Naive B cell (primary cell): Measurements from ENCODE around the gene WIZ. TPM values are rescaled to one million over a fixed set of nuclear protein-coding genes. Genes with fewer than 3 reads are reported as not detected.
A peak's percentile ranks its signal among the peaks of the same experiment; 100 is the strongest.

Experiments
- ATAC-seq, 2 donors: fragments of 150-1000 bp; cut with Tn5 transposase; 2 replicates each; pipeline ENCODE4 v1.10.0; 2021; ENCODE audit warnings: low read depth in 2 of 2, mild to moderate bottlenecking in 2 of 2, moderate library complexity in 2 of 2
- DNase-seq: peaks from one replicate; pipeline ENCODE4 v3.0.0; 2022
- H3K27ac Mint-ChIP-seq, 6 donors: one replicate each; pipeline ENCODE4 v1.8.0; 2020 to 2022; ENCODE audit warnings: mild to moderate bottlenecking in 6 of 6, mixed read lengths in 6 of 6, moderate library complexity in 5 of 6, inconsistent platforms in 2 of 6
- H3K27me3 Mint-ChIP-seq, 3 donors: one replicate each; pipeline ENCODE4 v1.8.0; 2021 to 2022; ENCODE audit warnings: mixed read lengths in 3 of 3, mild to moderate bottlenecking in 1 of 3
- H3K36me3 Mint-ChIP-seq, 2 donors: one replicate each; pipeline ENCODE4 v1.8.0; 2020 to 2022; ENCODE audit warnings: mixed read lengths in 2 of 2, inconsistent platforms in 1 of 2, mild to moderate bottlenecking in 1 of 2
- H3K4me1 Mint-ChIP-seq, 3 donors: one replicate each; pipeline ENCODE4 v1.8.0; 2020 to 2022; ENCODE audit warnings: mixed read lengths in 3 of 3, inconsistent platforms in 1 of 3, mild to moderate bottlenecking in 1 of 3, moderate library complexity in 1 of 3
- H3K4me3 Mint-ChIP-seq, 8 donors: one replicate each; pipeline ENCODE4 v1.8.0; 2020 to 2022; ENCODE audit warnings: mild to moderate bottlenecking in 8 of 8, mixed read lengths in 8 of 8, moderate library complexity in 8 of 8, inconsistent platforms in 2 of 8
- H3K9me3 Mint-ChIP-seq, 7 donors: one replicate each; pipeline ENCODE4 v1.8.0; 2020 to 2022; ENCODE audit warnings: mixed read lengths in 7 of 7, mild to moderate bottlenecking in 5 of 7, inconsistent platforms in 2 of 7, moderate library complexity in 1 of 7
- polyA plus RNA-seq, 6 donors: library from polyadenylated mRNA; unstranded; fragments of 300-500 nt; fragmentation: Illumina TruSeq; gene quantifications; one replicate each; pipeline ENCODE4 v1.2.3, GENCODE V29; 2021; ENCODE audit warnings: low read depth in 6 of 6

Gene WIZ
- polyA plus RNA-seq, 6 donors from 2014 or later: 0.15 to 1.4 (median 0.66) TPM

- Mint-ChIP-seq H3K9me3 (no peaks in the 10 kb centered on the region), H3K4me3 (peak overlapping the region in 3 of 8 donors; percentile 15 to 27 (median 25)), H3K36me3 (no peaks in the 10 kb centered on the region), H3K27me3 (no peaks in the 10 kb centered on the region), H3K4me1 (peaks cover 30 to 31% (median 30%) of the 10 kb centered on the region in 3 donors), H3K27ac (peak overlapping the region in 2 of 6 donors; percentile 57 to 63)
- DNase-seq (no peak), ATAC-seq (no peak)
These were observed 74.8 kb downstream of the WIZ start for GRCh38 chr19:15374796-15375440.

- DNase-seq: no peak
- no peak for ATAC-seq
- no peaks in the 10 kb centered on the region for H3K36me3 Mint-ChIP-seq
- peak overlapping the region in 1 of 8 donors; percentile 27 for H3K4me3 Mint-ChIP-seq
- no peak overlapping the region for H3K27ac Mint-ChIP-seq
- H3K4me1 Mint-ChIP-seq: peaks cover 30 to 31% (median 30%) of the 10 kb centered on the region in 3 donors
- H3K9me3 Mint-ChIP-seq: no peaks in the 10 kb centered on the region
- H3K27me3 Mint-ChIP-seq: no peaks in the 10 kb centered on the region
These were observed 75.6 kb downstream of the WIZ start for GRCh38 chr19:15374105-15374651.

- Mint-ChIP-seq H3K27ac (peak overlapping the region in 1 of 6 donors; percentile 59), H3K4me3 (peak overlapping the region in 1 of 8 donors; percentile 46)
- DNase-seq: no peak
These were observed 76.1 kb downstream of the WIZ start for GRCh38 chr19:15373644-15374043.

GRCh38 chr19:15372891-15373301 is 76.9 kb downstream of the WIZ start:
- Mint-ChIP-seq H3K4me3 (peak overlapping the region in 1 of 8 donors; percentile 46), H3K27me3 (no peaks in the 10 kb centered on the region), H3K9me3 (no peaks in the 10 kb centered on the region), H3K27ac (no peak overlapping the region), H3K4me1 (peaks cover 23 to 26% (median 23%) of the 10 kb centered on the region in 3 donors), H3K36me3 (peaks cover 0 to 10% of the 10 kb centered on the region in 2 donors)
- DNase-seq (no peak), ATAC-seq (no peak)

More at GRCh38 chr19:15373644-15374043, 76.1 kb downstream of the WIZ start:
- peaks cover 30 to 32% (median 31%) of the 10 kb centered on the region in 3 donors for H3K4me1 Mint-ChIP-seq
- no peaks in the 10 kb centered on the region for H3K9me3 Mint-ChIP-seq
- no peak for ATAC-seq
- peaks cover 0 to 3% of the 10 kb centered on the region in 2 donors for H3K36me3 Mint-ChIP-seq
- no peaks in the 10 kb centered on the region for H3K27me3 Mint-ChIP-seq

GRCh38 chr19:15372470-15372869 is 77.3 kb downstream of the WIZ start:
- Mint-ChIP-seq H3K36me3 (peaks cover 0 to 12% of the 10 kb centered on the region in 2 donors), H3K9me3 (no peaks in the 10 kb centered on the region), H3K4me3 (no peak overlapping the region), H3K27ac (no peak overlapping the region), H3K27me3 (no peaks in the 10 kb centered on the region), H3K4me1 (peaks cover 19 to 23% (median 19%) of the 10 kb centered on the region in 3 donors)
- ATAC-seq (no peak), DNase-seq (no peak)

- no peaks in the 10 kb centered on the region for H3K27me3 Mint-ChIP-seq
These were observed 77.9 kb downstream of the WIZ start for GRCh38 chr19:15371786-15372380.

GRCh38 chr19:15371119-15371518 is 78.6 kb downstream of the WIZ start:
- ATAC-seq (no peak), DNase-seq (no peak)
- H3K36me3 Mint-ChIP-seq: peaks cover 0 to 12% of the 10 kb centered on the region in 2 donors
- no peak overlapping the region for H3K27ac Mint-ChIP-seq
- no peaks in the 10 kb centered on the region for H3K9me3 Mint-ChIP-seq
- H3K4me1 Mint-ChIP-seq: peaks cover 10 to 16% (median 11%) of the 10 kb centered on the region in 3 donors
- no peaks in the 10 kb centered on the region for H3K27me3 Mint-ChIP-seq
- no peak overlapping the region for H3K4me3 Mint-ChIP-seq

More at GRCh38 chr19:15371786-15372380, 77.9 kb downstream of the WIZ start:
- no peak overlapping the region for H3K27ac Mint-ChIP-seq
- DNase-seq (no peak), ATAC-seq (no peak)
- H3K4me1 Mint-ChIP-seq: peaks cover 14 to 20% (median 15%) of the 10 kb centered on the region in 3 donors
- H3K36me3 Mint-ChIP-seq: peaks cover 0 to 12% of the 10 kb centered on the region in 2 donors
- H3K4me3 Mint-ChIP-seq: no peak overlapping the region
- no peaks in the 10 kb centered on the region for H3K9me3 Mint-ChIP-seq

Other genes with a start within 250 kb of the WIZ start
- not detected for gene NOTCH3, start 249.0 kb downstream of the WIZ start, polyA plus RNA-seq
- gene EPHX3, start 217.5 kb downstream of the WIZ start, polyA plus RNA-seq: not detected
- 10 to 100 TPM; 13.5 to 51.9 (median 18.4) TPM for gene BRD4, start 117.4 kb downstream of the WIZ start, polyA plus RNA-seq
- gene AKAP8, start 70.2 kb downstream of the WIZ start, polyA plus RNA-seq: 10 to 100 TPM; 14.7 to 27.7 (median 17.9) TPM
- 100 to 1,000 TPM in 1 of 6 donors, 10 to 100 TPM in 5; 37.8 to 103 (median 53.6) TPM for gene AKAP8L, start 31.0 kb downstream of the WIZ start, polyA plus RNA-seq
- 10 to 100 TPM; 21.8 to 49.9 (median 32.0) TPM for gene RASAL3, start 14.6 kb upstream of the WIZ start, polyA plus RNA-seq
- gene PGLYRP2, start 29.5 kb upstream of the WIZ start, polyA plus RNA-seq: not detected
- gene CYP4F22, start 58.6 kb upstream of the WIZ start, polyA plus RNA-seq: not detected
- not detected for gene CYP4F8, start 165.3 kb upstream of the WIZ start, polyA plus RNA-seq
- gene CYP4F3, start 190.9 kb upstream of the WIZ start, polyA plus RNA-seq: not detected
- not detected for gene CYP4F12, start 223.1 kb upstream of the WIZ start, polyA plus RNA-seq